HG03135 (cell line): ENCODE results near the gene CCNY.

ENCODE experiments used
- ATAC-seq: cut with Tn5 transposase; IDR thresholded peaks from one replicate; pipeline ENCODE4 v1.9.1; 2021; ENCODE audit warnings: mild to moderate bottlenecking, moderate library complexity; ENCODE audit not compliant: unreplicated experiment

CCNY gene

GRCh38 chr10:35423505-35424306 is 87.4 kb downstream of the CCNY start:
- no peak for ATAC-seq

- no peak for ATAC-seq
These were observed 88.5 kb downstream of the CCNY start for GRCh38 chr10:35424680-35425285.

GRCh38 chr10:35425595-35425994 is 89.3 kb downstream of the CCNY start:
- ATAC-seq, result no peak

- no peak for ATAC-seq
These were observed 90.3 kb downstream of the CCNY start for GRCh38 chr10:35426657-35427056.

- no peak for ATAC-seq
These were observed 91.2 kb downstream of the CCNY start for GRCh38 chr10:35427543-35427942.

- ATAC-seq, result no peak
These were observed 92.2 kb downstream of the CCNY start for GRCh38 chr10:35428521-35428920.

- ATAC-seq, result no peak
These were observed 96.6 kb downstream of the CCNY start for GRCh38 chr10:35432781-35433338.

GRCh38 chr10:35433851-35434426 is 97.6 kb downstream of the CCNY start:
- no peak for ATAC-seq

- ATAC-seq, result no peak
These were observed 98.2 kb downstream of the CCNY start for GRCh38 chr10:35434533-35434932.

GRCh38 chr10:35435824-35436223 is 99.5 kb downstream of the CCNY start:
- ATAC-seq, result no peak

- no peak for ATAC-seq
These were observed 101.5 kb downstream of the CCNY start for GRCh38 chr10:35437829-35438228.

- no peak for ATAC-seq
These were observed 102.6 kb downstream of the CCNY start for GRCh38 chr10:35438718-35439571.

- no peak for ATAC-seq
These were observed 103.7 kb downstream of the CCNY start for GRCh38 chr10:35440016-35440415.

- ATAC-seq, result no peak
These were observed 105.7 kb downstream of the CCNY start for GRCh38 chr10:35442028-35442427.

GRCh38 chr10:35442592-35442991 is 106.3 kb downstream of the CCNY start:
- no peak for ATAC-seq

- ATAC-seq, result no peak
These were observed 107.5 kb downstream of the CCNY start for GRCh38 chr10:35443858-35444257.

- no peak for ATAC-seq
These were observed 109.0 kb downstream of the CCNY start for GRCh38 chr10:35445150-35445884.

GRCh38 chr10:35446439-35446838 is 110.1 kb downstream of the CCNY start:
- no peak for ATAC-seq

GRCh38 chr10:35447693-35448407 is 111.5 kb downstream of the CCNY start:
- ATAC-seq, result no peak
